ENCODE data around the gene TAP1.
A peak's percentile ranks its signal among the peaks of the same experiment; 100 is the strongest.

Gene TAP1

GRCh38 chr6:32862725-32863124 is 9.2 kb upstream of the TAP1 start:
- no peak for DNase-seq

- no peak for DNase-seq
Observed at GRCh38 chr6:32860674-32861073, 7.2 kb upstream of the TAP1 start.

DNA sequence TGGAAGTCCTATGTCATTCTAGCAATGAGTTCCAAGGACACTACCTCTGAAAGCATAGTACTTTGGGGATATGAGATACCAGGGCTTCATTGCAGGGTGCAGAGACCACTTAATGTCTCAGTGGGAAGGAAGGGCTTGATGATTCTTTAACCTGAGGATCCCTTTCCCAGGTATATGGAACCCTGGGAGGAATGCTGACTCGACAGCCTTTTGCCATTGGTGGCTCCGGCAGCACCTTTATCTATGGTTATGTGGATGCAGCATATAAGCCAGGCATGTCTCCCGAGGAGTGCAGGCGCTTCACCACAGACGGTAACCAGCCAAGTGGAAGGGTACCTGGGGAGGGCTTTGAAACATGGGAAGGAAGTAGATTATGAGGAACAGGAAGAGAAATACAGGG is 4.7 kb upstream of the TAP1 start:
- no peak for DNase-seq

- no peak for DNase-seq
Observed at GRCh38 chr6:32857156-32857891, 3.8 kb upstream of the TAP1 start.

DNA sequence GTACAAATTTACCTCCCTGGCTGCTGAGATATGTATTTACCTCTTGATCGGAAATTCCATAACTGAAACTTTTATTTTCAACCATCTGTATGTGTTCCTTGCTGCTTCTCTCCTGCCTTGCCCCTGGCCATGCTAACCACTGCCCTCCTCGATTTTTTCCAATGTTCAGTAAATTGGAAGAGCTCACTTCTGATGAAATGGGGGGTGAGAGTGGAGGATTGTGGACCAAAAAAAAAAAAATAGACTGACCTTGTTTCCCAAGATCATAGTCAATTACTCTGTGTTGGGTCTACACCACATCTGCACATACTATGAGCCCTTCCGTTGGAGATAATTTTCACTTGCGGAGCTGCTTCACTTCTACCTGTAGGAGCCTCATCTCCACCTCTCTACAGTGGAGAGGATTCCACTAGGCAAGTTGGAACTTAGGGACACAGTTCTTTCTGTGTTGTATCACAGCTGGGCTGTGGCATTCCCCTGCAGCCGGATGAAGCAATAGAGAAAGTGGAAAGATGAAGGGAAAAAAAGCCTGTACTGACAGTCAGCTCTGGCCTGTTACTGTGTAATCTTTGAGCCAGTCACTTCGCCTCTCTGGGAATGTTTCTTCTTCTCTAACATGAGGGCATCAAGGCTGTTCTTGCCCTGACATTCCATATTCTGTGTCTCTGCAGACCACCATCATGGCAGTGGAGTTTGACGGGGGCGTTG is 2.1 kb upstream of the TAP1 start:
- no peak for DNase-seq

DNA sequence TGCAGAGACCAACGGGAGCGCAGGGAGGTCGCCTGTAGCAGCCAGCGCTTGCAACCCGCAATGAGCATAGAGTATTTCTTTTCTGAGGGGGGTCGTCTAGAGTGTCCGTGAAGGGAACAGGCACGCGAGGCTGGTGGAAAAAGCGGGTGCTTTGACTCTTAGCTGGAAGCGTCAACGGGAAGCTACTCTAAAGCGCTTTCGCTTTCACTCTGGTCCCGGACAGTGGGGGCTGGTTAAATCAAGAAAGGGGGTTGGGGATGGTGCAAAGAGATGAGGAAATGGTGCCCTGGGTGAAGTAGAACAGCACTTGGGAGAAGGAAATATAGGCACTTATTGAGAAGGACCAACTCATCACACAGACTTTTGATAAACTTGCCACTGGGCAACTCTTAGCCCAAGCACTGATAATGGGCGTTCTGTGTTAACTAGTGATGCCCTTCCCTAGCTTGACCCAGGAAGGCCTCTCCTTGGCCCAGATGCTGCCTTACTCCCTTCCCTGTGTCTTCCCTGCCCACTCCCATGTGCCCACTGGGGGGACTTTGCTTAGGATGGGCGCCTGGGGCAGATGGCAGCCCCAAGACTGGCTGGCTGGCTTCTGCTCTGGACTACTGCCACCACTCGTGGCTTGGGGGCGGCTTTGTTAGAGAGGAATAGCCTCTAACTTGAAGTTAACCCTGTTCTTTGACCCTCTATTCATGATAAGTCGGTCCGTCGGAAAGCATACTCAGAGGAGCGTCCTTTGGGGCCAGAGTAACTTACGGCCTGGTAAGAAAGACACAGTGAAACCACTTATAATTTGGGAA is 1.1 kb upstream of the TAP1 start:
- peak; percentile 38 to 67 (median 58) for DNase-seq

DNA sequence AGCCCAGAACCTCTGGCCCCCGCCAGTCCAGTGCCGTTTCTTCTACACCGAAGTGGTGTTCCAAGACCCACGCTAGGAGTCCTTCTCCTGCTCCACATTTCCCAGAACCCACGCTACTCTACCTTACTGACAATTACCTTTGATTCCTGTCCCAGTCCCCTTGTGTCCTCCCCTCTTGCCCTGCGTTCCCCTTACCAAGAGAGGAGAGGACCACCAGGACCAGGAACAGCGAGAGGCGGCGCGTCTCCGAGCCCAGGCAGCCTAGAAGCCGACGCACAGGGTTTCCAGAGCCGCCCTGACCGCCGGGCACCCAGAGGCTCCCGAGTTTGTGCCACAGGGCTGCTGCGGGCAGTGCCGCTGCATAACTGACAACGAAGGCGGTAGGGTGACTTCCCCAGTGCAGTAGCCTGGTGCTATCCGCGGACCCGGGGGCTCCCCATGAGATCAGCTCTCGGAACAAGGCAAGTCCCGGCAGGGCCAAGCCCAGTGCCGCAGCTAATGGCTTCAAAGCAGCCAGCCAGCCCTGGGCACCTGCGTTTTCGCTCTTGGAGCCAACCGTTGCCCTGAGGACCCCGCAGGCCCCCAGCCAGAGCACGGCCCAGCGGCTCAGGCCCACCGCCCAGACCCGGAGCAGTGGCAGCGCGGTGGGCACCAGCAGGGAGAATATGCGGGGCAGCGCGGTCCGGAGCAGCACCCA is 512 bp downstream of the TAP1 start:
- peak; percentile 62 to 87 (median 74) for DNase-seq

GRCh38 chr6:32852018-32852843 is 1.3 kb downstream of the TAP1 start:
- peak; percentile 16 to 45 (median 30) for DNase-seq

DNA sequence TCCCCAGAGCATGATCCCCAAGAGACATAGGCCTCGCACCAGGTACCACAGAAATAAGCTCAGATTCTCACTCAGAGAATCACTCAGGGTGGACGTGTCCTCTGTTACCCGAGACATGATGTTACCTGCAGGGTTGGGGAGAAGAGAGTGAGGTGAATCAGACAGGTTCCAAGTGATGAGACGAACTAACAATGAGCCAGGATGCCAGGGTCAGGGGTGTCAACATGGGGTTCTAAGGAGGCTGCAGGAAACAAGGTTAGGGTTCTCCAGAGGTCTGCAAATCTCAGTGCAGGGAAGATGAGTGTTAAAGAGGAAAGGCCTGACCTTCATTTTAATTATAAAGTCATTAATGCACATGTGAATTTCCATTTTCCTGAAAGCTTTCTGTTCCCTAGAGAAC is 2.5 kb downstream of the TAP1 start:
- DNase-seq, result no peak

DNA sequence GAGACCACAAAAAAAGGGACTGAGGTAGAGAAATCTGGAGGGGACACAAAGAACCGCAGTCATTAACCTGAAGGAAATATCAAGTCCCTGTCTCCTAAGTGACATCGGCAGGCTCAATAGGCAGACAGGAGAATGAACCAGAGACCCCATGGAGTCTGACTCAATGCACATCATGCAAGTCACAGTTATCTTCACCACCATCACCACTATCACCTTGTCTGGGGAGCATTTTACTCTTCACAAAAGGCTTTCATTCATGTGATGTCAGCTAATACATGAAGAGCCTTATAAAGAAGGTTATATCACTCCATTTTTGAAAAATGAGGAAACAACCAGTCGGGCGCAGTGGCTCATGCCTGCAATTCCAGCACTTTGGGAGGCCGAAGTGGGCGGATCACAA is 4.4 kb downstream of the TAP1 start:
- DNase-seq, result no peak

- no peak for DNase-seq
Observed at GRCh38 chr6:32847795-32848194, 5.7 kb downstream of the TAP1 start.

DNA sequence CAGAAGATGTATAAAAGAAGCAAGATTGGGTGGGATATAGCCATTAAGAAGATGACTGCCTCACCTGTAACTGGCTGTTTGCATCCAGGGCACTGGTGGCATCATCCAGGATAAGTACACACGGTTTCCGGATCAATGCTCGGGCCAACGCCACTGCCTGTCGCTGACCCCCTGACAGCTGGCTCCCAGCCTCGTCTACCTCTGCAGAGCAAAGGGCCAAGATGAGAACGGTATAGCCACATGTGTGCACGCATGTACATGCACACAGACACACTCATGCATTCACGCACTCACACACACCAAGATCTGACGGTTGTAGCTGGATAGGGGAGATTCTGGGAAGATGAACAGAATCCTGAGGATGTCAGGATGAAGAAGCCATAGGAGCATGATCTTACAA is 6.5 kb downstream of the TAP1 start:
- DNase-seq, result no peak

DNA sequence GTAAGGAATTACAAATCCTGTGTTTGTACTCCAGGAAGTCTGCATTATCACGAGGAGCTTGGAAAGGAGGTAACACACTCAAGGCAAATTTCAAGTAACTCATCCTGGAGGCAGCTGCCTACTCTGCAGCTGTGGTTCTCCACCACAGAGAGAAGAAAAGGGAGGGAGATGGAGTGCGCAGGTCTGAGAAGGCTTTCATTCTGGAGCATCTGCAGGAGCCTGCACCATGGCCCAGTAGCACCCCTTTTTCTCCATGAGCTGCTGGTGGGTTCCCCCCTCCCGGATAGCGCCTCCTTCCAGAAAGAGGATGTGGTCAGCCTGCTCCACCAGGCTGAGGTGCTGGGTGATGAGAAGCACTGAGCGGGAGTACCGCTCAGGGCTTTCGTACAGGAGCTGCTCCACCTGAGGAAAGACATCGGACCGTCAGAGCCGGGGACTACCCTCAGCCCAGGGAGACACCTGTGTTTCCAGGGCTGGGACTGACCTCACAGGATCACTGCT is 8.1 kb downstream of the TAP1 start:
- DNase-seq, result peak; percentile 41 to 64 (median 56)

- DNase-seq, result no peak
Observed at GRCh38 chr6:32844839-32845383, 8.6 kb downstream of the TAP1 start.

DNA sequence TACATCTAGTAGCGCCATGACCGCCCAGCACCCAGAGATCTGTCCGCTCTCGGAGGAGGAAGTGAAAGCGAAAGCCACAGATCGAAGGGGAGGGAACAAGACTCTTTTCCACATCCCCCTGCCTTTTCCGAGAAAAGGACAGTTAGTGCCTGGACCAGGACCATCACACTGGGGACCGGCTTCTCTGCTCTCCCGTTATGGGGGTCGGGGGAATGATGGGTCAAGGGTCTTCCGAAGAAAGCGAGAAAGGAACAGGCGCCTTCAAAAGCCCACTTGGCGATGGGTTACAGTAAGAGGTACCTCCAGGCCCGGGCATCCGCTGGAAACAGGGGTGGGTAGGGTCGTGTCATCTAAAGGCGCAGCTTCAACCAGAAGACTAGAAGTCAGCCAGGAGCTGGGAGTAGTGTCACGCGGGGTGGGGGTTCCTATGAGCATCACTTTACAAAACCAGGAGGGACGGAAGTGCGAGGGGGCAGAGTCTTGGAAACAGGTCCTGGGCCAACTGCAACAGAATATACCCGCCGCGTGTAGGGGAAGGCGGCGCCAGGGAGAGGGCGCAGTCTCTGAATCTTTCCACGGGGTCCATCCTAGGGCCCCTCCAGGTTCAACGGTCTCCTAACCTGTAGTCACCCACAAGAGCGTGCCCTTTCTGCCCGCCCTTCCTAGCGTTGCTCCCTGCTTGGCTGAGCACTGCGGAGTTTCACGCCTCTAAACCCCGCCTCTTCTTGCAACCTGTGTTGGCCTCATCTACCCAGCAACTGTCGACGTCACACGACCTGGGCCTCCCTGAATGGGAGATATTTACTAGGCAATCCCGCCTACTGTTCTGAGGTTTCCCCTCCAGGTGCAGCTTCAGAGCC is 9.3 kb downstream of the TAP1 start, which contains the start of gene PSMB8:
TSS of gene PSMB8 (minus strand) at position 69 of the 860 bp plus-strand sequence. CDS start at position 18, 51 bp downstream.
- peak; percentile 94 to 95 (median 94) for DNase-seq

DNA sequence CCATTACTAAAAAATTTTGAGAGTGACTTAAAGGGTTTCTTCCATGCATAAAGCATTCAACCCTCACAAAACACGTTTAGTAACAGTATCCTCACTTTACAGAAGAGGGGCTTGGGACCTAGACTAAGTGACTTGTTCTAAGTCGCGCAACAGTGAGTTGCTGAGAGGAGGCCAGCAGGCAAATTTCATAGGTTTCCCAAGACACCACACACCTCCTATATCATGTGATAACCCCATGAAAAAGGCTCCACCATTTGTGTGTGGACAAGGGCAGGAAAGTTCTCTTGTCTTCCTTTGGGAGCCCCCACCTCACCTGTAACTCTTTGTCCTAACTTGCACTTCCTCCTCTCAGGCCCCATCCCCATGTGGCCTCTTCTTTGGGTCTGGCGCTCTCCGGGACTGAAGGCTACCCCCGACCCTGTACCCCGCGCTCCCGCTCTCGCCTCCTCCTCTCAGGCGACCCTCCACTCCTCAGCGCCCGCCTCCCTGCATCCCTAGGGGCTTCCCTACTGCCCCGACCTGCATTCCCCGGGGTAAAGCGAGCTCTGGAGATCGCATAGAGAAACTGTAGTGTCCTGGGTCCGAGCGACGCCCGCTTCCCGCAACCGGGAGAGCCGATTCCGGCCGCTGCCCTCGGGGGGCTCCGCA is 10.0 kb downstream of the TAP1 start:
- DNase-seq, result peak in 3 of 4 experiments; percentile 15 to 24 (median 16)

DNA sequence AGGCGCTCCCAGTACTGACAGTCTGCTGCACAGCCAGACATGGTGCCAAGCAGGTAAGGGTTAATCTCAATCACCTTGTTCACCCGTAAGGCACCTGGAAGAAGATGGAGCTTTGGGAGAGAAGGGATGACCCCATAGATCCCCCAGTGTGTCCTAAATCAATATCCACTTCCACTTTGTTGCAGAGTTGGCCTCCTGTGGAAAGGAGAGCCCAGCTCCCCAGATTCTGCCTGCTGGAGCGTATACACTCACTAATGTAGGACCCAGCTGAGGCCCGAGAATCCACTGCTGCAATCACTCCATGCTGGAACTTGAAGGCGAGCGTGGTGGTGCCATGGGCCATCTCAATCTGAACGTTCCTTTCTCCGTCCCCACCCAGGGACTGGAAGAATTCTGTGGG is 10.8 kb downstream of the TAP1 start:
- DNase-seq, result no peak

- DNase-seq, result no peak
Observed at GRCh38 chr6:32842021-32842650, 11.4 kb downstream of the TAP1 start.

DNA sequence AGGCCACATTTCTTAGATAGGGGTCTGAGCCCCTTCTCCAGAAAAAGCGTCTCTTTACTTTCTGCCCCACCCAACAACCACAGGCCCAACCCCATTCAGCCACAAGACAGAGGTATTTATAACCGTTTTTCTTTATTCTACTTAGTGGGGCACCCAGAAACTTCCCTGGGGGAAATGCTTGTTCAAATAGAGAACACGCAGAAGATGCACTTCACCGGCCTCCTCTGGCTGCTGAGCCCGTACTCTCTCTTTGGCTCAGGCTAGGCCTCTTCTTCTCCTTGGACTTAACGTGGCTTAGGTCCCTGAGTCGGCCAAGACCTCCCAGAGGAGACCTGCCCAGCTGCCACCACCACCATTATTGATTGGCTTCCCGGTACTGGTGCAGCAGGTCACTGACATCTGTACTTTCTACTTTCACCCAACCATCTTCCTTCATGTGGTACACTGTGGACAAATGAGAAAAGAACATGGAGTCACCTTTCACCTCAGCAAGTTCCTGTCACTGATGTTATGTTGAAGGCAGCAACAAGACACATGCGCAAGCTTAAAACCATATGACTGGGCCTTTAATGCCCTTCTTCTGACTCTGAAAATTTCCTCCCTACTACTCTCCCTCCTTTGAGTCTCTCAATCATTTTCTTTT is 12.8 kb downstream of the TAP1 start:
- DNase-seq, result no peak
